Measurements from ENCODE around the gene IFIT1B. TPM values are rescaled to one million over a fixed set of nuclear protein-coding genes. Genes with fewer than 3 reads are reported as not detected.

The IFIT1B gene
- total and polyA plus RNA-seq, 2 of the 8 experiments (the other 6 are each of a cell fraction or from before 2014, with no cell fraction given): not detected

GRCh38 chr10:89416465-89416864, 38.6 kb downstream of the IFIT1B start (continued):
- TF ChIP-seq CHD7 (IDR thresholded peaks at IDR 0.05; ENCODE audit: insufficient replicate concordance, low read length) (no peak), EZH2 (IDR thresholded peaks at IDR 0.05; ENCODE audit: low read depth, low read length, severe bottlenecking) (no peak), GABPA (IDR thresholded peaks at IDR 0.05; ENCODE audit: borderline replicate concordance, insufficient read depth, low read length) (no peak), PHF8 (conservative IDR thresholded peaks at IDR 0.05; ENCODE audit: low read depth, low read length) (no peak), ATF2 (IDR thresholded peaks at IDR 0.05; ENCODE audit: low read length) (no peak), ATF3 (IDR thresholded peaks at IDR 0.05; ENCODE audit: insufficient read depth, low read depth, low read length) (no peak), POLR2A (IDR thresholded peaks at IDR 0.05; ENCODE audit: control extremely low read depth in 1 of 2, low read depth in 2 of 2, low read length in 2 of 2) (no peak), BACH1 (IDR thresholded peaks at IDR 0.05; ENCODE audit: low read length) (no peak), SP4 (IDR thresholded peaks at IDR 0.05; ENCODE audit: low read length) (no peak)

All from H1 (cell line).